GM12878 (cell line): ENCODE measurements around the gene ANKRD24. TPM values are rescaled to one million over a fixed set of nuclear protein-coding genes. Genes with fewer than 3 reads are reported as not detected.

Source experiments
- ATF7 ChIP-seq: fragments of 450-650 bp; IDR thresholded peaks from 2 replicates; pipeline ENCODE4 v1.6.1; 2016; ENCODE audit warnings: low read depth, mild to moderate bottlenecking
- CTCF ChIP-seq, 3 experiments: IDR thresholded peaks in 2 of 3; conservative IDR thresholded peaks in 1 of 3; 2 replicates each; pipeline ENCODE4 v1.5.1; 2011; ENCODE audit warnings: low read depth in 3 of 3, low read length in 3 of 3, mild to moderate bottlenecking in 3 of 3, control low read depth in 2 of 3, moderate library complexity in 2 of 3, inconsistent platforms in 1 of 3, mixed read lengths in 1 of 3; ENCODE audit not compliant: control insufficient read depth in 2 of 3, insufficient read depth in 1 of 3; ENCODE audit errors: extremely low read depth in 1 of 3
- EP300 ChIP-seq, 2 experiments: fragments of 150-350 bp in 1 of 2; IDR thresholded peaks; 2 replicates each; pipeline ENCODE4 v1.6.1; 2011 to 2012; ENCODE audit warnings: low read depth in 2 of 2, low read length in 2 of 2, borderline replicate concordance in 1 of 2, improper control_type of control experiment in 1 of 2, inconsistent platforms in 1 of 2; ENCODE audit not compliant: control insufficient read depth in 1 of 2
- HCFC1 ChIP-seq: fragments of 150-350 bp; IDR thresholded peaks from 2 replicates; pipeline ENCODE4 v1.6.1; 2014; ENCODE audit warnings: low read length
- HSF1 ChIP-seq: fragments of 150-350 bp; IDR thresholded peaks from 2 replicates; pipeline ENCODE4 v1.6.1; 2014; ENCODE audit warnings: mild to moderate bottlenecking, low read depth, low read length
- IRF5 ChIP-seq: fragments of 450-650 bp; IDR thresholded peaks from 2 replicates; pipeline ENCODE4 v1.6.1; 2017; ENCODE audit warnings: borderline replicate concordance
- JUND ChIP-seq: IDR thresholded peaks from 2 replicates; pipeline ENCODE4 v1.6.1; 2012; ENCODE audit warnings: low read depth, mild to moderate bottlenecking, low read length, improper control_type of control experiment, moderate library complexity
- KLF5 ChIP-seq: fragments of 450-650 bp; IDR thresholded peaks from 2 replicates; pipeline ENCODE4 v1.6.1; 2014; ENCODE audit warnings: mild to moderate bottlenecking; ENCODE audit not compliant: partially characterized antibody
- MYB ChIP-seq: fragments of 150-350 bp; IDR thresholded peaks from 2 replicates; pipeline ENCODE4 v1.6.1; 2014; ENCODE audit warnings: mild to moderate bottlenecking, low read depth, low read length, borderline replicate concordance
- NFIC ChIP-seq: IDR thresholded peaks from 2 replicates; pipeline ENCODE4 v1.6.1; 2012; ENCODE audit warnings: low read depth, mild to moderate bottlenecking, inconsistent platforms, low read length, moderate library complexity
- NFYB ChIP-seq: IDR thresholded peaks from 2 replicates; pipeline ENCODE4 v1.6.1; 2011; ENCODE audit warnings: low read depth, mild to moderate bottlenecking, low read length, improper control_type of control experiment, moderate library complexity; ENCODE audit not compliant: insufficient read depth
- NR2C2 ChIP-seq: IDR thresholded peaks from 2 replicates; pipeline ENCODE4 v1.6.1; 2011; ENCODE audit warnings: borderline replicate concordance, low read depth; ENCODE audit not compliant: control insufficient read depth, insufficient read length
- RB1 ChIP-seq: fragments of 450-650 bp; formaldehyde crosslinking; IDR thresholded peaks from 2 replicates; pipeline ENCODE4 v1.6.1; 2017; ENCODE audit warnings: mild to moderate bottlenecking, borderline replicate concordance
- RUNX3 ChIP-seq: IDR thresholded peaks from 2 replicates; pipeline ENCODE4 v1.6.1; 2012; ENCODE audit warnings: low read length, inconsistent platforms
- SMARCA5 ChIP-seq: fragments of 450-650 bp; IDR thresholded peaks from 2 replicates; pipeline ENCODE4 v1.6.1; 2017; ENCODE audit warnings: mild to moderate bottlenecking
- SREBF2 ChIP-seq: IDR thresholded peaks from 2 replicates; pipeline ENCODE4 v1.6.1; 2012; ENCODE audit warnings: mild to moderate bottlenecking, low read length
- TAF1 ChIP-seq: IDR thresholded peaks from 2 replicates; pipeline ENCODE4 v1.6.1; 2011; ENCODE audit warnings: mild to moderate bottlenecking, low read depth, low read length, borderline replicate concordance
- TCF12 ChIP-seq: IDR thresholded peaks from 2 replicates; pipeline ENCODE4 v1.6.1; 2011; ENCODE audit warnings: low read depth, mild to moderate bottlenecking, low read length
- USF2 ChIP-seq: IDR thresholded peaks from 2 replicates; pipeline ENCODE4 v1.6.1; 2011; ENCODE audit warnings: low read depth, low read length, improper control_type of control experiment, borderline replicate concordance
- YBX1 ChIP-seq: fragments of 450-650 bp; IDR thresholded peaks from 2 replicates; pipeline ENCODE4 v1.6.1; 2016; ENCODE audit warnings: antibody characterized with exemption
- ZNF24 ChIP-seq: fragments of 450-650 bp; IDR thresholded peaks from 2 replicates; pipeline ENCODE4 v1.6.1; 2017; ENCODE audit warnings: antibody characterized with exemption, mild to moderate bottlenecking
- ZNF274 ChIP-seq: IDR thresholded peaks from one replicate; pipeline ENCODE4 v1.8.0; 2011; ENCODE audit not compliant: insufficient read length, insufficient read depth
- polyA plus RNA-seq, 11 experiments: library from polyadenylated mRNA; depleted of rRNA in 4 of 11; unstranded in 6 of 11; stranded (reverse) in 5 of 11; fragments of >200 nt; fragmentation: Nextera tagmentation in 4 of 11; fragmentation: Illumina TruSeq in 1 of 11; extraction: Ambion mirVana in 4 of 11; extraction: Trizol in 1 of 11; gene quantifications; 1 replicate in 1 of 11; 2 replicates in 10 of 11; pipeline versions ENCODE4 v1.2.1 to v1.2.3, GENCODE V29; 2011 to 2016; ENCODE audit warnings: inconsistent platforms in 2 of 11, missing spikeins in 2 of 11, low read depth in 1 of 11
- total RNA-seq, 4 experiments: library from RNA; depleted of rRNA in 3 of 4; stranded (reverse); fragments of >200 nt in 3 of 4; fragmentation: Illumina TruSeq in 1 of 4; extraction: Trizol in 1 of 4; gene quantifications; 2 replicates each; pipeline versions ENCODE4 v1.2.1 to v1.2.3, GENCODE V29; 2013 to 2021

ANKRD24 gene
- total and polyA plus RNA-seq, 10 of the 15 experiments (the other 5 are each of a cell fraction or from before 2014, with no cell fraction given): 0.02 to 0.59 (median 0.35) TPM; not detected in 1

GRCh38 chr19:4229179-4229931 lies 46.9 kb downstream of the ANKRD24 start, which contains the start of gene EBI3 (continued):
- TF ChIP-seq IRF5: no peak
- TF ChIP-seq ATF7: peak; percentile 79
- TF ChIP-seq KLF5: no peak
- 0 out of 2 replicates have a peak, but pooled peaks have one; percentile 64 for TF ChIP-seq YBX1
- no peak for TF ChIP-seq HCFC1
- no peak for TF ChIP-seq TAF1
- no peak for TF ChIP-seq USF2
- peak; percentile 65; the same call in 1 of the 2 replicates for TF ChIP-seq NFIC
- TF ChIP-seq NFYB: no peak
- TF ChIP-seq HSF1: no peak
- no peak for TF ChIP-seq SREBF2
- peak; percentile 63; the same call in 1 of the 2 replicates for TF ChIP-seq JUND
- TF ChIP-seq EP300 (IDR thresholded peaks at IDR 0.05; ENCODE audit: borderline replicate concordance in 1 of 2, control insufficient read depth in 1 of 2, low read depth in 2 of 2, low read length in 2 of 2): peak in 1 of 2 experiments; percentile 67; a peak in 3 of 4 replicates
- TF ChIP-seq ZNF274: no peak
- TF ChIP-seq RUNX3: peak; percentile 51; the same call in 1 of the 2 replicates
- TF ChIP-seq ZNF24: 0 out of 2 replicates have a peak, but pooled peaks have one; percentile 43
- peak; percentile 94 for TF ChIP-seq SMARCA5
- no peak; a peak in 1 of 6 replicates for TF ChIP-seq CTCF (IDR thresholded peaks at IDR 0.05 in 2 of 3, conservative IDR thresholded peaks at IDR 0.05 in 1 of 3; ENCODE audit: control insufficient read depth in 2 of 3, extremely low read depth in 1 of 3, insufficient read depth in 1 of 3, low read depth in 3 of 3, low read length in 3 of 3)
- peak; percentile 89 for TF ChIP-seq TCF12
- TF ChIP-seq RB1: 0 out of 2 replicates have a peak, but pooled peaks have one; percentile 71
- TF ChIP-seq NR2C2: no peak
- TF ChIP-seq MYB: no peak
